MM.1S (cell line): Measurements from ENCODE around the gene OLFML2A.

Experiments used
- DNase-seq: peaks from one replicate; pipeline ENCODE4 v3.0.0-alpha.2; 2015
- H2AFZ ChIP-seq: fragments of 300-600 bp; sonication (generic); 2 replicates; pipeline ENCODE4 v1.6.0; 2016; ENCODE audit warnings: antibody characterized with exemption, low read length
- H3F3A ChIP-seq: fragments of 300-600 bp; sonication (generic); 2 replicates; pipeline ENCODE4 v1.6.1; 2016; ENCODE audit warnings: mild to moderate bottlenecking, antibody characterized with exemption, low read length, moderate library complexity, mixed read lengths; ENCODE audit not compliant: insufficient read depth
- H3K27ac ChIP-seq: fragments of 300-600 bp; sonication (generic); 2 replicates; pipeline ENCODE4 v1.5.1; 2016; ENCODE audit warnings: mild to moderate bottlenecking, low read length
- H3K27me3 ChIP-seq: fragments of 300-600 bp; sonication (generic); replicated peaks from 2 replicates; pipeline ENCODE4 v1.6.0; 2016; ENCODE audit warnings: low read length; ENCODE audit not compliant: insufficient read depth
- H3K36me3 ChIP-seq: fragments of 300-600 bp; sonication (generic); replicated peaks from 2 replicates; pipeline ENCODE4 v1.6.1; 2016; ENCODE audit warnings: mild to moderate bottlenecking, low read length, mixed read lengths; ENCODE audit not compliant: insufficient read depth
- H3K4me1 ChIP-seq: fragments of 300-600 bp; sonication (generic); 2 replicates; pipeline ENCODE4 v1.6.1; 2016; ENCODE audit warnings: low read length, mixed read lengths
- H3K4me2 ChIP-seq: fragments of 300-600 bp; sonication (generic); 2 replicates; pipeline ENCODE4 v1.6.0; 2016; ENCODE audit warnings: low read depth, low read length
- H3K4me3 ChIP-seq: fragments of 300-600 bp; sonication (generic); 2 replicates; pipeline ENCODE4 v1.5.1; 2016; ENCODE audit warnings: low read length, mixed read lengths
- H3K79me2 ChIP-seq: fragments of 300-600 bp; sonication (generic); 2 replicates; pipeline ENCODE4 v1.6.1; 2016; ENCODE audit warnings: mixed run types, low read length, mixed read lengths
- H3K9ac ChIP-seq: fragments of 300-600 bp; sonication (generic); 2 replicates; pipeline ENCODE4 v1.6.1; 2016; ENCODE audit warnings: low read length, mixed read lengths
- H3K9me2 ChIP-seq: fragments of 300-600 bp; sonication (generic); replicated peaks from 2 replicates; pipeline ENCODE4 v1.6.1; 2016; ENCODE audit warnings: mild to moderate bottlenecking, low read length, mixed read lengths; ENCODE audit not compliant: insufficient read depth
- H3K9me3 ChIP-seq: fragments of 300-600 bp; sonication (generic); replicated peaks from 2 replicates; pipeline ENCODE4 v1.6.1; 2016; ENCODE audit warnings: mild to moderate bottlenecking, low read length, mixed read lengths; ENCODE audit not compliant: insufficient read depth
- H4K20me1 ChIP-seq: fragments of 300-600 bp; sonication (generic); 2 replicates; pipeline ENCODE4 v1.6.1; 2016; ENCODE audit warnings: mild to moderate bottlenecking, low read length, moderate library complexity, mixed read lengths; ENCODE audit not compliant: insufficient read depth
- EZH2 ChIP-seq: fragments of 300-600 bp; sonication (generic); optimal IDR thresholded peaks from 2 replicates; pipeline ENCODE3; 2017; ENCODE audit warnings: low read depth, mild to moderate bottlenecking, antibody characterized with exemption, low read length, mixed read lengths
- EZH2phosphoT487 ChIP-seq: fragments of 300-600 bp; sonication (generic); IDR thresholded peaks from 2 replicates; pipeline ENCODE4 v1.6.1; 2018; ENCODE audit warnings: antibody characterized with exemption, low read length
- TF ChIP-seq, protein P1 (sequence below): fragments of 300-600 bp; sonication (generic); IDR thresholded peaks from 2 replicates; pipeline ENCODE4 v1.5.1; 2016; ENCODE audit warnings: antibody characterized with exemption, low read length, mixed read lengths

OLFML2A gene

DNA sequence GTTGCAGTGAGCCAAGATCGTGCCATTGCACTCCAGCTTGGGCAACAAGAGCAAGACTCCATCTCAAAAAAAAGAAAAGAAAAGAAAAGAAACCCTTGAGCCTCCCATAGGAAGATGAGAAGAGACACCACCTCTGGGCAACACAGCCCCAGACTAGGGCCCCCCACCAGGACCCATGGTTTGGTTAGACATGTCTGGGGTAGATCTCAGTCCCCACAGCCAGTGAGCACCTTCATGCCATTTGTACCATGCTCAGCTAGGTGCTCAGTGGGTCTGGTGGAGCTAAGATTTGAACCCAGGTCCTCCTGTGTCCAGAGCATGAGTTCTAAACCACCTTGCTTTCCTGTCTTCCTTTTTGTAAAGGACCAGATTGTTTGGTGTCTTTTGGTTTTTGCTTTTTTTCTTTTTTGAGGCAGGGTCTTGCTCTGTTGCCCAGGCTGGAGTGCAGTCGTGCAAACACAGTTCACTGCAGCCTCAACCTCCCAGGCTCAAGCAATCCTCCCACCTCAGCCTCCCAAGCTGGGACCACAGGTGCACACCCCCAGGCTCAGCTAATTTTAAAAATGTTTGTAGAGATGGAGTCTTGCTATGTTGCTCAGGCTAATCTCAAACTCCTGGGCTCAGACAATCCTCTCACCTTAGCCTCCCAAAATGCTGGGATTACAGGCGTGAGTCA is 11.7 kb downstream of the OLFML2A start:
- DNase-seq: no peak
- no peak overlapping the region for H2AFZ ChIP-seq
- H4K20me1 ChIP-seq: no peaks in the 10 kb centered on the region
- no peaks in the 10 kb centered on the region for H3K36me3 ChIP-seq
- H3K27ac ChIP-seq: no peak overlapping the region
- H3K27me3 ChIP-seq: 0 out of 2 replicates have a peak, but pooled peaks cover 4% of the 10 kb centered on the region
- no peaks in the 10 kb centered on the region for H3K9me2 ChIP-seq
- no peaks in the 10 kb centered on the region for H3K9me3 ChIP-seq
- H3K9ac ChIP-seq: no peak overlapping the region
- no peak overlapping the region for H3K4me2 ChIP-seq
- TF ChIP-seq EZH2 (no peak), EZH2phosphoT487 (no peak)
- TF ChIP-seq, protein P1, sequence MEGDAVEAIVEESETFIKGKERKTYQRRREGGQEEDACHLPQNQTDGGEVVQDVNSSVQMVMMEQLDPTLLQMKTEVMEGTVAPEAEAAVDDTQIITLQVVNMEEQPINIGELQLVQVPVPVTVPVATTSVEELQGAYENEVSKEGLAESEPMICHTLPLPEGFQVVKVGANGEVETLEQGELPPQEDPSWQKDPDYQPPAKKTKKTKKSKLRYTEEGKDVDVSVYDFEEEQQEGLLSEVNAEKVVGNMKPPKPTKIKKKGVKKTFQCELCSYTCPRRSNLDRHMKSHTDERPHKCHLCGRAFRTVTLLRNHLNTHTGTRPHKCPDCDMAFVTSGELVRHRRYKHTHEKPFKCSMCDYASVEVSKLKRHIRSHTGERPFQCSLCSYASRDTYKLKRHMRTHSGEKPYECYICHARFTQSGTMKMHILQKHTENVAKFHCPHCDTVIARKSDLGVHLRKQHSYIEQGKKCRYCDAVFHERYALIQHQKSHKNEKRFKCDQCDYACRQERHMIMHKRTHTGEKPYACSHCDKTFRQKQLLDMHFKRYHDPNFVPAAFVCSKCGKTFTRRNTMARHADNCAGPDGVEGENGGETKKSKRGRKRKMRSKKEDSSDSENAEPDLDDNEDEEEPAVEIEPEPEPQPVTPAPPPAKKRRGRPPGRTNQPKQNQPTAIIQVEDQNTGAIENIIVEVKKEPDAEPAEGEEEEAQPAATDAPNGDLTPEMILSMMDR: no peak
- no peaks in the 10 kb centered on the region for H3K79me2 ChIP-seq
- H3K4me1 ChIP-seq: no peaks in the 10 kb centered on the region
- H3K4me3 ChIP-seq: no peak overlapping the region
- no peaks in the 10 kb centered on the region for H3F3A ChIP-seq

DNA sequence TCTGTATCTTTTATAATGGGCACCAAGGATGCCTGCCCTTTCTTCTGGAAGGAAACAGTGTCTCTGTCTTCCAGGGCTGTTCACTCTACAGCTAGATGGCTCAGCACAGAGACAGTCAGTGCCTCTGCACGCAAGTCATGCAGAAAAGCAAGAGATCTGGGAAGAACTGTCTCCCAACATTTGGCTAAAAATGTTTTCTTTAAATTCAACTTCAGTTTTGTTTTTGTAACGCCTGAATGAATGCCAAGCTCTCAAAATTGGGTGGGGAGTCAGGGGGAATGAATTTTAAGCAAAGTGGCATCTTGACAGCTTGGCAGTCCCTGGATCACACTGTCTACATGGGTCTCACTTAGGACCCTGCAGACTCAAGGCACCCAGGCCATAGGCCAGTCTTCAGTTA is 12.6 kb downstream of the OLFML2A start:
- Histone ChIP-seq H3K9me2 (no peaks in the 10 kb centered on the region), H4K20me1 (no peaks in the 10 kb centered on the region), H3K4me3 (no peak overlapping the region), H3K9ac (no peak overlapping the region), H3F3A (no peaks in the 10 kb centered on the region), H3K4me2 (no peak overlapping the region), H3K27ac (no peak overlapping the region), H2AFZ (no peak overlapping the region), H3K9me3 (no peaks in the 10 kb centered on the region), H3K79me2 (no peaks in the 10 kb centered on the region), H3K36me3 (no peaks in the 10 kb centered on the region), H3K4me1 (no peaks in the 10 kb centered on the region), H3K27me3 (0 out of 2 replicates have a peak, but pooled peaks cover 4% of the 10 kb centered on the region)
- TF ChIP-seq EZH2phosphoT487 (no peak), EZH2 (no peak)
- TF ChIP-seq, protein P1: no peak
- DNase-seq: no peak

DNA sequence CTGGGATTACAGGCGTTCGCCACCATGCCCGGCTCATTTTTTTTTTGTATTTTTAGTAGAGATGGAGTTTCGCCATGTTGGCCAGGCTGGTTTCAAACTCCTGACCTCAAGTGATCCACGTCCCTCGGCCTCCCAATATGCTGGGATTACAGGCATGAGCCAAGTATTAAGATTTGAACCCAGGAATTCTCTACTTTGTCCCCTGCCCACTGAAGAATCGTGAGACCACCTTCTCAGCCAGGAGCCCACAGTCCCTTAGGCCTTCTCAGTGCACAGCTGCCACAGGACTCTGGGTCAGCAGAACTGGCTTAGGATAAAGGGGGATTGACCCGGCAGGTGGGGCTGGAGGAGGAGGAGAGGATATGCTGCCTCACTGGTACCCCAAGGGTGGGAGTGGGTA is 13.4 kb downstream of the OLFML2A start:
- Histone ChIP-seq H3F3A (no peaks in the 10 kb centered on the region), H2AFZ (no peak overlapping the region), H3K9me2 (no peaks in the 10 kb centered on the region), H3K79me2 (no peaks in the 10 kb centered on the region), H4K20me1 (no peaks in the 10 kb centered on the region), H3K4me3 (no peak overlapping the region), H3K27ac (no peak overlapping the region), H3K4me1 (no peaks in the 10 kb centered on the region), H3K4me2 (no peak overlapping the region), H3K9me3 (no peaks in the 10 kb centered on the region), H3K27me3 (0 out of 2 replicates have a peak, but pooled peaks cover 4% of the 10 kb centered on the region), H3K9ac (no peak overlapping the region), H3K36me3 (no peaks in the 10 kb centered on the region)
- DNase-seq: no peak
- TF ChIP-seq EZH2 (no peak), EZH2phosphoT487 (no peak)
- TF ChIP-seq, protein P1: no peak
